Ishikawa (cell line): ENCODE results near the gene LY6G5B.

ENCODE experiments used
- CEBPB ChIP-seq: IDR thresholded peaks from 2 replicates; pipeline ENCODE4 v1.6.1; 2012
- CREB1 ChIP-seq: IDR thresholded peaks from 2 replicates; pipeline ENCODE4 v1.6.1; 2012; ENCODE audit warnings: low read depth
- EGR1 ChIP-seq: IDR thresholded peaks from 2 replicates; pipeline ENCODE4 v1.6.1; 2012
- EP300 ChIP-seq: IDR thresholded peaks from 2 replicates; pipeline ENCODE4 v1.6.1; 2012; ENCODE audit warnings: borderline replicate concordance
- FOXM1 ChIP-seq: IDR thresholded peaks from 2 replicates; pipeline ENCODE4 v1.6.1; 2012; ENCODE audit warnings: low read depth, borderline replicate concordance
- NFIC ChIP-seq: IDR thresholded peaks from 2 replicates; pipeline ENCODE4 v1.6.1; 2012
- RAD21 ChIP-seq: IDR thresholded peaks from 2 replicates; pipeline ENCODE4 v1.6.1; 2012; ENCODE audit warnings: low read depth
- TAF1 ChIP-seq: IDR thresholded peaks from 2 replicates; pipeline ENCODE4 v1.6.1; 2012; ENCODE audit warnings: low read depth, mild to moderate bottlenecking
- TCF12 ChIP-seq: IDR thresholded peaks from 2 replicates; pipeline ENCODE4 v1.6.1; 2012; ENCODE audit warnings: low read depth
- TEAD4 ChIP-seq: IDR thresholded peaks from 2 replicates; pipeline ENCODE4 v1.6.1; 2012
- USF1 ChIP-seq: IDR thresholded peaks from 2 replicates; pipeline ENCODE4 v1.6.1; 2012
- YY1 ChIP-seq: IDR thresholded peaks from 2 replicates; pipeline ENCODE4 v1.6.1; 2012; ENCODE audit warnings: low read depth
- ZBTB7A ChIP-seq: IDR thresholded peaks from 2 replicates; pipeline ENCODE4 v1.6.1; 2012; ENCODE audit warnings: low read depth
- TF ChIP-seq, protein P1 (sequence below): IDR thresholded peaks from 2 replicates; pipeline ENCODE4 v1.6.1; 2012; ENCODE audit warnings: low read depth, mild to moderate bottlenecking
- TF ChIP-seq, protein P2 (sequence below): IDR thresholded peaks from 2 replicates; pipeline ENCODE4 v1.6.1; 2012

Gene LY6G5B

GRCh38 chr6:31631209-31631608, 38.6 kb upstream of the LY6G5B start:
- TF ChIP-seq CEBPB (no peak), NFIC (no peak), ZBTB7A (no peak), EP300 (no peak), RAD21 (no peak), TAF1 (no peak), EGR1 (no peak), TEAD4 (no peak), CREB1 (no peak), YY1 (no peak), FOXM1 (no peak), USF1 (no peak), TCF12 (no peak)
- TF ChIP-seq, protein P1, sequence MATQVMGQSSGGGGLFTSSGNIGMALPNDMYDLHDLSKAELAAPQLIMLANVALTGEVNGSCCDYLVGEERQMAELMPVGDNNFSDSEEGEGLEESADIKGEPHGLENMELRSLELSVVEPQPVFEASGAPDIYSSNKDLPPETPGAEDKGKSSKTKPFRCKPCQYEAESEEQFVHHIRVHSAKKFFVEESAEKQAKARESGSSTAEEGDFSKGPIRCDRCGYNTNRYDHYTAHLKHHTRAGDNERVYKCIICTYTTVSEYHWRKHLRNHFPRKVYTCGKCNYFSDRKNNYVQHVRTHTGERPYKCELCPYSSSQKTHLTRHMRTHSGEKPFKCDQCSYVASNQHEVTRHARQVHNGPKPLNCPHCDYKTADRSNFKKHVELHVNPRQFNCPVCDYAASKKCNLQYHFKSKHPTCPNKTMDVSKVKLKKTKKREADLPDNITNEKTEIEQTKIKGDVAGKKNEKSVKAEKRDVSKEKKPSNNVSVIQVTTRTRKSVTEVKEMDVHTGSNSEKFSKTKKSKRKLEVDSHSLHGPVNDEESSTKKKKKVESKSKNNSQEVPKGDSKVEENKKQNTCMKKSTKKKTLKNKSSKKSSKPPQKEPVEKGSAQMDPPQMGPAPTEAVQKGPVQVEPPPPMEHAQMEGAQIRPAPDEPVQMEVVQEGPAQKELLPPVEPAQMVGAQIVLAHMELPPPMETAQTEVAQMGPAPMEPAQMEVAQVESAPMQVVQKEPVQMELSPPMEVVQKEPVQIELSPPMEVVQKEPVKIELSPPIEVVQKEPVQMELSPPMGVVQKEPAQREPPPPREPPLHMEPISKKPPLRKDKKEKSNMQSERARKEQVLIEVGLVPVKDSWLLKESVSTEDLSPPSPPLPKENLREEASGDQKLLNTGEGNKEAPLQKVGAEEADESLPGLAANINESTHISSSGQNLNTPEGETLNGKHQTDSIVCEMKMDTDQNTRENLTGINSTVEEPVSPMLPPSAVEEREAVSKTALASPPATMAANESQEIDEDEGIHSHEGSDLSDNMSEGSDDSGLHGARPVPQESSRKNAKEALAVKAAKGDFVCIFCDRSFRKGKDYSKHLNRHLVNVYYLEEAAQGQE, result no peak
- TF ChIP-seq, protein P2, sequence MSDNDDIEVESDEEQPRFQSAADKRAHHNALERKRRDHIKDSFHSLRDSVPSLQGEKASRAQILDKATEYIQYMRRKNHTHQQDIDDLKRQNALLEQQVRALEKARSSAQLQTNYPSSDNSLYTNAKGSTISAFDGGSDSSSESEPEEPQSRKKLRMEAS, result no peak

DNA sequence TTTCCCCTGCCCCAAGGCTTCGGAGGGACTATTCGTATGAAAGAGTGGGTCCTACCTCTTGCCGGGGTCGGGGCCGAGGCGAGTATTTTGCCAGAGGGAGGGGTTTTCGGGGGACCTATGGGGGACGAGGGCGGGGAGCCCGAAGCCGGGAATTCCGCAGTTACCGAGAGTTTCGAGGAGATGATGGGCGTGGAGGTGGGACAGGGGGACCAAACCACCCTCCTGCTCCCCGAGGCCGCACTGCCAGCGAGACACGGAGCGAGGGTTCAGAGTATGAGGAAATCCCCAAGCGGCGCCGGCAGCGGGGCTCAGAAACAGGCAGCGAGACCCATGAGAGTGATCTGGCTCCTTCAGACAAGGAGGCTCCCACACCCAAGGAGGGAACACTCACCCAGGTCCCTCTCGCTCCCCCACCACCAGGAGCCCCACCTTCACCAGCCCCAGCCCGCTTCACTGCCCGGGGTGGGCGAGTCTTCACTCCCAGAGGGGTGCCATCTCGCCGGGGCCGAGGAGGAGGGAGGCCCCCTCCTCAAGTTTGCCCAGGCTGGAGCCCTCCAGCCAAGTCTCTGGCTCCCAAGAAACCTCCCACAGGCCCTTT, 38.0 kb upstream of the LY6G5B start:
- TF ChIP-seq NFIC (no peak), TEAD4 (no peak), EGR1 (no peak), USF1 (no peak), FOXM1 (no peak), CEBPB (no peak), TCF12 (no peak), TAF1 (no peak), YY1 (no peak), EP300 (no peak), ZBTB7A (no peak), CREB1 (no peak)
- TF ChIP-seq, protein P1, result no peak
- TF ChIP-seq, protein P2, result no peak

- TF ChIP-seq CEBPB (no peak), TEAD4 (no peak), YY1 (no peak), RAD21 (no peak), USF1 (no peak), NFIC (no peak), EP300 (no peak), FOXM1 (no peak), ZBTB7A (no peak), EGR1 (no peak), CREB1 (no peak), TAF1 (no peak), TCF12 (no peak)
- TF ChIP-seq, protein P2, result no peak
- TF ChIP-seq, protein P1, result no peak
These were observed 37.4 kb upstream of the LY6G5B start for GRCh38 chr6:31632279-31632946.
